ENCODE measurements around the gene STOX1. TPM values are rescaled to one million over a fixed set of nuclear protein-coding genes. Genes with fewer than 3 reads are reported as not detected.

STOX1 gene
- total and polyA plus RNA-seq, 2 of the 8 experiments (the other 6 are each of a cell fraction or from before 2014, with no cell fraction given) = 0.92 to 2.6 TPM

DNA sequence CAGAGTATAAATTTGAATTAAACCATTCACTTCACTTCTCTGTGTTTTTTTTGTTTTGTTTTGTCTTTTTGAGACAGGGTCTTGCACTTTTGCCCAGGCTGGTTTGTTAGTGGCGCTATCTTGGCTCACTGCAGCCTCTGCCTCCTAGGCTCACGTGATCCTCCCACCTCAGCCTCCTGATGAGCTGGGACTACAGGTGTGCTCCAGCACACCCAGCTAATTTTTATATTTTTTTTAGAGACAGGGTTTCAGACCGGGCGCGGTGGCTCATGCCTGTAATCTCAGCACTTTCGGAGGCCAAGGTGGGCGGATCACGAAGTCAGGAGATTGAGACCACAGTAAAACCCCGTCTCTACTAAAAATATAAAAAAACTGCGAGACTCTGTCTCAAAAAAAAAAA lies 36.9 kb upstream of the STOX1 start (continued):
- TF ChIP-seq CTBP2 (IDR thresholded peaks at IDR 0.05; ENCODE audit: borderline replicate concordance, insufficient read depth, insufficient read length, low read length) = no peak
- TF ChIP-seq SUZ12 (IDR thresholded peaks at IDR 0.05; ENCODE audit: low read length) = no peak
- no peak for TF ChIP-seq SP2 (IDR thresholded peaks at IDR 0.05; ENCODE audit: low read length)
- TF ChIP-seq, protein P1, sequence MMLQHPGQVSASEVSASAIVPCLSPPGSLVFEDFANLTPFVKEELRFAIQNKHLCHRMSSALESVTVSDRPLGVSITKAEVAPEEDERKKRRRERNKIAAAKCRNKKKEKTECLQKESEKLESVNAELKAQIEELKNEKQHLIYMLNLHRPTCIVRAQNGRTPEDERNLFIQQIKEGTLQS (IDR thresholded peaks at IDR 0.05; ENCODE audit: insufficient read depth, low read depth, low read length) = no peak
- no peak for TF ChIP-seq CBX8 (IDR thresholded peaks at IDR 0.05; ENCODE audit: borderline replicate concordance, low read depth, low read length)
- no peak for TF ChIP-seq SP1 (IDR thresholded peaks at IDR 0.05; ENCODE audit: low read depth, low read length)

Measured in H1 (cell line).